WTC11 (cell line): ENCODE results near the gene NLGN1. TPM values are rescaled to one million over a fixed set of nuclear protein-coding genes. Genes with fewer than 3 reads are reported as not detected.
A peak's percentile ranks its signal among the peaks of the same experiment; 100 is the strongest.

Experiments used
- ATAC-seq: fragments of 200-7000 bp; cut with Tn5 transposase; 2 replicates; pipeline ENCODE4 v1.10.0; 2021; ENCODE audit warnings: mild to moderate bottlenecking, moderate library complexity
- CTCF ChIA-PET: fragments of 300-600 bp; sonication (Branson Sonifier 250); formaldehyde crosslinking; loops from one replicate; lab custom pipeline; 2021; ENCODE audit warnings: antibody characterized with exemption; lab: Charles Lee
- POLR2A ChIA-PET: fragments of 350-600 bp; sonication (Branson Sonifier 250); formaldehyde crosslinking; loops from one replicate; lab custom pipeline; 2021; ENCODE audit warnings: antibody characterized with exemption; lab: Charles Lee
- DNase-seq: peaks from one replicate; pipeline ENCODE4 v3.0.0; 2021; ENCODE audit warnings: low spot score
- H3K27ac Mint-ChIP-seq: 2 replicates; pipeline ENCODE4 v1.8.0; 2021; ENCODE audit warnings: mixed read lengths
- H3K27me3 Mint-ChIP-seq: 2 replicates; pipeline ENCODE4 v1.8.0; 2021; ENCODE audit warnings: low read depth, mild to moderate bottlenecking, moderate library complexity, mixed read lengths
- H3K36me3 Mint-ChIP-seq: 2 replicates; pipeline ENCODE4 v1.8.0; 2021; ENCODE audit warnings: mixed read lengths
- H3K4me1 Mint-ChIP-seq: 2 replicates; pipeline ENCODE4 v1.8.0; 2022; ENCODE audit warnings: mixed read lengths
- H3K4me3 Mint-ChIP-seq: 2 replicates; pipeline ENCODE4 v1.8.0; 2021; ENCODE audit warnings: mild to moderate bottlenecking, moderate library complexity, mixed read lengths
- H3K9me3 Mint-ChIP-seq: 2 replicates; pipeline ENCODE4 v1.8.0; 2021; ENCODE audit warnings: mixed read lengths
- AFF4 ChIP-seq: sonication (generic); formaldehyde crosslinking; IDR thresholded peaks from 2 replicates; pipeline ENCODE4 v1.8.1; 2023; ENCODE audit warnings: mild to moderate bottlenecking, missing genetic modification reagents, borderline replicate concordance
- CBFB ChIP-seq: sonication (generic); formaldehyde crosslinking; IDR thresholded peaks from 2 replicates; pipeline ENCODE4 v1.8.1; 2022; ENCODE audit warnings: mild to moderate bottlenecking, low read depth, missing genetic modification reagents
- CTCF ChIP-seq: fragments of 200-600 bp; IDR thresholded peaks from 2 replicates; pipeline ENCODE4 v1.8.0; 2022; ENCODE audit warnings: antibody characterized with exemption
- E2F1 ChIP-seq: sonication (generic); formaldehyde crosslinking; IDR thresholded peaks from 2 replicates; pipeline ENCODE4 v1.8.0; 2022; ENCODE audit warnings: mild to moderate bottlenecking, missing genetic modification reagents
- FOXP4 ChIP-seq: sonication (generic); formaldehyde crosslinking; IDR thresholded peaks from 2 replicates; pipeline ENCODE4 v1.8.0; 2022; ENCODE audit warnings: mild to moderate bottlenecking, missing genetic modification reagents
- IRF2 ChIP-seq: sonication (generic); formaldehyde crosslinking; IDR thresholded peaks from 2 replicates; pipeline ENCODE4 v1.8.0; 2022; ENCODE audit warnings: low read depth, missing genetic modification reagents, borderline replicate concordance
- JAZF1 ChIP-seq: fragments of 250-450 bp; sonication (Bioruptor Pico); IDR thresholded peaks from 2 replicates; pipeline ENCODE4 v1.9.0; 2021; ENCODE audit warnings: moderate library complexity, mild to moderate bottlenecking, inconsistent platforms
- MAX ChIP-seq: sonication (generic); formaldehyde crosslinking; IDR thresholded peaks from 2 replicates; pipeline ENCODE4 v1.8.0; 2022; ENCODE audit warnings: mild to moderate bottlenecking, missing genetic modification reagents
- MXD4 ChIP-seq: fragments of 250-450 bp; sonication (Bioruptor Pico); IDR thresholded peaks from 2 replicates; pipeline ENCODE4 v1.8.0; 2021; ENCODE audit warnings: mild to moderate bottlenecking, moderate library complexity, borderline replicate concordance
- MYBL2 ChIP-seq: sonication (generic); formaldehyde crosslinking; IDR thresholded peaks from 2 replicates; pipeline ENCODE4 v1.8.1; 2023; ENCODE audit warnings: mild to moderate bottlenecking, moderate library complexity, missing genetic modification reagents
- RELA ChIP-seq: sonication (generic); formaldehyde crosslinking; IDR thresholded peaks from 2 replicates; pipeline ENCODE4 v1.8.1; 2022; ENCODE audit warnings: missing genetic modification reagents, mild to moderate bottlenecking, borderline replicate concordance
- TCF7 ChIP-seq: sonication (generic); formaldehyde crosslinking; IDR thresholded peaks from 2 replicates; pipeline ENCODE4 v1.8.0; 2022; ENCODE audit warnings: mild to moderate bottlenecking, low read depth, missing genetic modification reagents, moderate library complexity
- TEAD1 ChIP-seq: sonication (generic); formaldehyde crosslinking; IDR thresholded peaks from 2 replicates; pipeline ENCODE4 v1.8.0; 2022; ENCODE audit warnings: mild to moderate bottlenecking, missing genetic modification reagents
- TP53 ChIP-seq: sonication (generic); formaldehyde crosslinking; IDR thresholded peaks from 2 replicates; pipeline ENCODE4 v1.8.1; 2023; ENCODE audit warnings: mild to moderate bottlenecking, missing genetic modification reagents
- USF2 ChIP-seq: sonication (generic); formaldehyde crosslinking; IDR thresholded peaks from 2 replicates; pipeline ENCODE4 v1.8.1; 2023; ENCODE audit warnings: mild to moderate bottlenecking, missing genetic modification reagents, moderate library complexity
- ZNF138 ChIP-seq: sonication (generic); formaldehyde crosslinking; conservative IDR thresholded peaks from 2 replicates; pipeline ENCODE4 v1.8.1; 2022; ENCODE audit warnings: mild to moderate bottlenecking, moderate library complexity, missing genetic modification reagents
- ZNF219 ChIP-seq: sonication (generic); formaldehyde crosslinking; IDR thresholded peaks from 2 replicates; pipeline ENCODE4 v1.8.0; 2023; ENCODE audit warnings: missing genetic modification reagents, mild to moderate bottlenecking, borderline replicate concordance
- ZNF232 ChIP-seq: sonication (generic); formaldehyde crosslinking; IDR thresholded peaks from 2 replicates; pipeline ENCODE4 v1.8.0; 2022; ENCODE audit warnings: mild to moderate bottlenecking, missing genetic modification reagents
- ZNF317 ChIP-seq: sonication (generic); formaldehyde crosslinking; IDR thresholded peaks from 2 replicates; pipeline ENCODE4 v1.8.1; 2023; ENCODE audit warnings: low read depth, mild to moderate bottlenecking, moderate library complexity, missing genetic modification reagents, borderline replicate concordance
- total RNA-seq: library from RNA; stranded (reverse); gene quantifications from 3 replicates; pipeline ENCODE4 v1.2.3, GENCODE V29; 2021
- TF ChIP-seq, protein P1 (sequence below): sonication (generic); formaldehyde crosslinking; IDR thresholded peaks from 2 replicates; pipeline ENCODE4 v1.8.1; 2022; ENCODE audit warnings: mild to moderate bottlenecking, moderate library complexity, missing genetic modification reagents
- TF ChIP-seq, protein P2 (sequence below): sonication (generic); formaldehyde crosslinking; conservative IDR thresholded peaks from 2 replicates; pipeline ENCODE4 v1.8.1; 2023; ENCODE audit warnings: mild to moderate bottlenecking, low read depth, missing genetic modification reagents, moderate library complexity

The NLGN1 gene
- total RNA-seq, 1 experiment from 2014 or later, result 12.4 TPM

DNA sequence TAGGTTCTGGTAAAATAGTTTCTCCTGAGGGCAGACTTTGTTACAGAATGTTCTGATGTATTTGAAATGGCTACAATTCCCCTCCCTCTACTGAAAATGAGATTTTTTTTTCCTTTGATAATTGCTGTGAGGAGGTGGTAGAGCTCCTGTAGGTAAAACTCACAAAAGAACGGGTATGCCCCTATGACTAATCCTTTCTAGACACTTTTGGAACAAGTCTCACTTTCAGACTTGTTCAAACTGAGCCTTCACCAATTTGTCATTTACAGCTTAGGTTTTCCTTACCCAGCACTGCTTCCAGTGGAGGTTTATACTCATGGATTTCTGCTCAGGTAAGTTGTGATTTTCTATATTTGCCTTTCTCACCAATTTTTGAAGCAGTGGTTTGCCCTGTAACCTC is 115.6 kb downstream of the NLGN1 start:
- Mint-ChIP-seq H3K4me3 (no peak overlapping the region), H3K27me3 (no peaks in the 10 kb centered on the region)
- CTCF ChIA-PET, result no interaction called here
- POLR2A ChIA-PET, result no interaction called here
- TF ChIP-seq USF2 (CRISPR knock-in tag) (no peak), MXD4 (CRISPR knock-in tag) (no peak), CBFB (CRISPR knock-in tag) (no peak), IRF2 (CRISPR knock-in tag) (no peak), TP53 (no peak), E2F1 (no peak), MYBL2 (CRISPR knock-in tag) (no peak), AFF4 (CRISPR knock-in tag) (no peak), TCF7 (CRISPR knock-in tag) (no peak), ZNF138 (CRISPR knock-in tag) (no peak), ZNF317 (CRISPR knock-in tag) (no peak), JAZF1 (no peak), MAX (no peak), ZNF219 (no peak)
- TF ChIP-seq, protein P1, sequence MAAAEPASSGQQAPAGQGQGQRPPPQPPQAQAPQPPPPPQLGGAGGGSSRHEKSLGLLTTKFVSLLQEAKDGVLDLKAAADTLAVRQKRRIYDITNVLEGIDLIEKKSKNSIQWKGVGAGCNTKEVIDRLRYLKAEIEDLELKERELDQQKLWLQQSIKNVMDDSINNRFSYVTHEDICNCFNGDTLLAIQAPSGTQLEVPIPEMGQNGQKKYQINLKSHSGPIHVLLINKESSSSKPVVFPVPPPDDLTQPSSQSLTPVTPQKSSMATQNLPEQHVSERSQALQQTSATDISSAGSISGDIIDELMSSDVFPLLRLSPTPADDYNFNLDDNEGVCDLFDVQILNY (CRISPR knock-in tag), result no peak
- TF ChIP-seq, all 79 proteins: peak for 0
- DNase-seq (no peak), ATAC-seq (no peak)
- Mint-ChIP-seq H3K27ac (no peak overlapping the region), H3K9me3 (no peaks in the 10 kb centered on the region), H3K4me1 (no peaks in the 10 kb centered on the region), H3K36me3 (no peaks in the 10 kb centered on the region)

GRCh38 chr3:173529062-173529711 is 131.6 kb downstream of the NLGN1 start:
- peaks cover 9% of the 10 kb centered on the region for H3K36me3 Mint-ChIP-seq
- peak; percentile 44 for DNase-seq

More at GRCh38 chr3:173529062-173529711, 131.6 kb downstream of the NLGN1 start:
- no peak overlapping the region for H3K4me3 Mint-ChIP-seq
- TF ChIP-seq RELA (CRISPR knock-in tag) (no peak), ZNF232 (CRISPR knock-in tag) (no peak), JAZF1 (no peak), CTCF (peak; percentile 73), TEAD1 (no peak), FOXP4 (CRISPR knock-in tag) (no peak)
- TF ChIP-seq, protein P2, sequence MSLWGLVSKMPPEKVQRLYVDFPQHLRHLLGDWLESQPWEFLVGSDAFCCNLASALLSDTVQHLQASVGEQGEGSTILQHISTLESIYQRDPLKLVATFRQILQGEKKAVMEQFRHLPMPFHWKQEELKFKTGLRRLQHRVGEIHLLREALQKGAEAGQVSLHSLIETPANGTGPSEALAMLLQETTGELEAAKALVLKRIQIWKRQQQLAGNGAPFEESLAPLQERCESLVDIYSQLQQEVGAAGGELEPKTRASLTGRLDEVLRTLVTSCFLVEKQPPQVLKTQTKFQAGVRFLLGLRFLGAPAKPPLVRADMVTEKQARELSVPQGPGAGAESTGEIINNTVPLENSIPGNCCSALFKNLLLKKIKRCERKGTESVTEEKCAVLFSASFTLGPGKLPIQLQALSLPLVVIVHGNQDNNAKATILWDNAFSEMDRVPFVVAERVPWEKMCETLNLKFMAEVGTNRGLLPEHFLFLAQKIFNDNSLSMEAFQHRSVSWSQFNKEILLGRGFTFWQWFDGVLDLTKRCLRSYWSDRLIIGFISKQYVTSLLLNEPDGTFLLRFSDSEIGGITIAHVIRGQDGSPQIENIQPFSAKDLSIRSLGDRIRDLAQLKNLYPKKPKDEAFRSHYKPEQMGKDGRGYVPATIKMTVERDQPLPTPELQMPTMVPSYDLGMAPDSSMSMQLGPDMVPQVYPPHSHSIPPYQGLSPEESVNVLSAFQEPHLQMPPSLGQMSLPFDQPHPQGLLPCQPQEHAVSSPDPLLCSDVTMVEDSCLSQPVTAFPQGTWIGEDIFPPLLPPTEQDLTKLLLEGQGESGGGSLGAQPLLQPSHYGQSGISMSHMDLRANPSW, result no peak
- peak overlapping the region; percentile 23; the same call in 1 of the 2 replicates for H3K27ac Mint-ChIP-seq
- CTCF ChIA-PET, result interaction anchor here (0.6 to 2.2 kb wide), 3 partner anchors 10 to 993 kb away, joined by 3 to 8 read pairs (median 3); no protein-coding TSS in a partner anchor
- H3K27me3 Mint-ChIP-seq, result no peaks in the 10 kb centered on the region
- peaks cover 7% of the 10 kb centered on the region for H3K4me1 Mint-ChIP-seq
- ATAC-seq, result peak; percentile 99
- POLR2A ChIA-PET, result no interaction called here
- H3K9me3 Mint-ChIP-seq, result peaks cover 30% of the 10 kb centered on the region
